ENCODE measurements around the gene CNTF.

GRCh38 chr11:58632510-58632909 lies 10.0 kb downstream of the CNTF start:
- no peak for TF ChIP-seq RARB (CRISPR knock-in tag; IDR thresholded peaks at IDR 0.05)
- TF ChIP-seq TOX (CRISPR knock-in tag; IDR thresholded peaks at IDR 0.05; ENCODE audit: borderline replicate concordance): no peak
- TF ChIP-seq ZFP30 (CRISPR knock-in tag; IDR thresholded peaks at IDR 0.05): no peak
- no peak for TF ChIP-seq PATZ1 (CRISPR knock-in tag; IDR thresholded peaks at IDR 0.05; ENCODE audit: borderline replicate concordance)
- TF ChIP-seq PPARA (CRISPR knock-in tag; IDR thresholded peaks at IDR 0.05; ENCODE audit: borderline replicate concordance): no peak
- no peak for TF ChIP-seq ARNTL (CRISPR knock-in tag; IDR thresholded peaks at IDR 0.05; ENCODE audit: borderline replicate concordance, low read depth)
- TF ChIP-seq CSRNP3 (CRISPR knock-in tag; IDR thresholded peaks at IDR 0.05): no peak
- TF ChIP-seq CREB5 (CRISPR knock-in tag; IDR thresholded peaks at IDR 0.05; ENCODE audit: low read depth): no peak
- TF ChIP-seq ZNF70 (CRISPR knock-in tag; IDR thresholded peaks at IDR 0.05): no peak
- no peak for TF ChIP-seq OSR1 (CRISPR knock-in tag; IDR thresholded peaks at IDR 0.05)
- no peak for TF ChIP-seq SNAI2 (CRISPR knock-in tag; IDR thresholded peaks at IDR 0.05)
